Adrenal gland (tissue), 12 donors: ENCODE results near the gene PBX1. TPM values are rescaled to one million over a fixed set of nuclear protein-coding genes. Genes with fewer than 3 reads are reported as not detected.
A peak's percentile ranks its signal among the peaks of the same experiment; 100 is the strongest.

ENCODE experiments used
- DNase-seq, 7 donors: peaks; one replicate each; pipeline ENCODE4 v3.0.0-alpha.2; 2019 to 2020
- H3K27ac ChIP-seq, 5 donors: fragments of 200-600 bp; sonication (generic) in 4 of 5; 1 replicate in 3 of 5; 2 replicates in 2 of 5; pipeline versions ENCODE4 v1.5.1 to v1.8.0; 2016 to 2020; ENCODE audit warnings: mild to moderate bottlenecking in 1 of 5
- H3K27me3 ChIP-seq: fragments of 200-600 bp; 2 replicates; pipeline ENCODE4 v1.8.0; 2021
- H3K36me3 ChIP-seq, 2 donors: fragments of 200-600 bp; replicated peaks in 1 of 2; 1 replicate in 1 of 2; 2 replicates in 1 of 2; pipeline versions ENCODE4 v1.5.1 to v1.8.0; 2018 to 2022
- H3K4me1 ChIP-seq, 2 donors: fragments of 200-600 bp; replicated peaks in 1 of 2; 1 replicate in 1 of 2; 2 replicates in 1 of 2; pipeline versions ENCODE4 v1.5.1 to v1.8.0; 2018 to 2021
- H3K4me3 ChIP-seq, 4 donors: fragments of 200-600 bp; sonication (generic) in 3 of 4; one replicate each; pipeline ENCODE4 v1.5.1; 2016 to 2018
- H3K9me3 ChIP-seq, 3 donors: fragments of 200-600 bp; sonication (generic) in 1 of 3; replicated peaks in 1 of 3; 1 replicate in 2 of 3; 2 replicates in 1 of 3; pipeline versions ENCODE4 v1.5.1 to v1.8.0; 2016 to 2021
- CTCF ChIP-seq, 6 experiments: fragments of 450-650 bp in 4 of 6; fragments of 200-600 bp in 2 of 6; sonication (generic) in 1 of 6; IDR thresholded peaks; 1 replicate in 5 of 6; 2 replicates in 1 of 6; pipeline versions ENCODE4 v1.5.1 to v1.8.0; 2016 to 2021; ENCODE audit warnings: antibody characterized with exemption in 6 of 6, mild to moderate bottlenecking in 2 of 6, moderate library complexity in 1 of 6
- POLR2A ChIP-seq, 2 donors: fragments of 450-650 bp; IDR thresholded peaks; one replicate each; pipeline ENCODE4 v1.6.1; 2017; ENCODE audit warnings: antibody characterized with exemption in 2 of 2, mild to moderate bottlenecking in 2 of 2, moderate library complexity in 1 of 2
- WGBS, 4 donors: extraction: QIAGEN DNeasy Blood & Tissue Kit in 2 of 4; methylation state at CpG; one replicate each; pipeline versions ENCODE4 v1.1.5 to v1.1.7; 2013 to 2017; 5-methylcytosine and 5-hydroxymethylcytosine counted together
- intact Hi-C, 2 donors: fragments of 100-400 bp; cut with DNase I; formaldehyde crosslinking; loops; one replicate each; pipeline versions ENCODE4 v1.14.1 to v1.15.0; 2022 to 2023
- polyA plus RNA-seq, 3 donors: library from polyadenylated mRNA; stranded (reverse); fragments of 200-250 nt in 2 of 3; fragments of 350-450 nt in 1 of 3; fragmentation: Illumina TruSeq in 1 of 3; extraction: RNeasy Lipid Tissue Mini Kit (QIAGEN cat#74804) in 1 of 3; gene quantifications; one replicate each; pipeline ENCODE4 v1.2.3, GENCODE V29; 2013 to 2014
- total RNA-seq, 9 donors: library from RNA; depleted of rRNA in 4 of 9; stranded (reverse); fragments of >200 nt in 4 of 9; fragments of 120-200 nt in 1 of 9; fragmentation: NEBNext Ultra II Directional in 1 of 9; extraction: Animal tissue kit (Norgen Biotek cat#: 25700) in 1 of 9; gene quantifications; one replicate each; pipeline versions ENCODE4 v1.1.0 to v1.2.4, GENCODE V29; 2013 to 2023
- donor health status: healthy with polysubstance abuse.
- donor health status: Bipolar disorder and iron deficiency.
- donor health status: DM: yes; HTN: yes; CAD: no.
- donor health status: DM: no; HTN: no; CAD: no.
- donor health status: DM: no; HTN: no; CAD: no.
- donor health status: DM: yes; HTN: yes; CAD: no.

PBX1 gene
- total and polyA plus RNA-seq, 12 donors, result 13.0 to 294 (median 99.3) TPM

- no peak overlapping the region for H3K4me3 ChIP-seq
- no peaks in the 10 kb centered on the region for H3K36me3 ChIP-seq
- intact Hi-C loops, result no loop called here
- no peaks in the 10 kb centered on the region for H3K9me3 ChIP-seq
- peak overlapping the region in 2 of 5 donors; percentile 42 to 65 for H3K27ac ChIP-seq
- no peaks in the 10 kb centered on the region for H3K27me3 ChIP-seq
- no peak for TF ChIP-seq CTCF (IDR thresholded peaks at IDR 0.05)
- no peak for TF ChIP-seq POLR2A (IDR thresholded peaks at IDR 0.05)
- WGBS, 4 donors, result 93 to 95% (median 94%) methylated on average over 6 of the region's 6 CpGs
- peaks cover 5 to 32% of the 10 kb centered on the region in 2 donors for H3K4me1 ChIP-seq
- DNase-seq, result no peak
Measured at GRCh38 chr1:164759144-164759920, 200.3 kb downstream of the PBX1 start.

- Histone ChIP-seq H3K27ac (peak overlapping the region in 3 of 5 donors; percentile 36 to 65 (median 42)), H3K4me3 (no peak overlapping the region), H3K9me3 (no peaks in the 10 kb centered on the region), H3K27me3 (no peaks in the 10 kb centered on the region), H3K4me1 (peaks cover 3 to 32% of the 10 kb centered on the region in 2 donors), H3K36me3 (no peaks in the 10 kb centered on the region)
- no peak for DNase-seq
- 81 to 89% (median 82%) methylated on average over 7 of the region's 7 CpGs for WGBS, 4 donors
- intact Hi-C loops, result no loop called here
- TF ChIP-seq CTCF (IDR thresholded peaks at IDR 0.05) (no peak), POLR2A (IDR thresholded peaks at IDR 0.05) (no peak)
Measured at GRCh38 chr1:164759979-164760469, 201.0 kb downstream of the PBX1 start.

GRCh38 chr1:164760569-164760968, 201.6 kb downstream of the PBX1 start:
- Histone ChIP-seq H3K9me3 (no peaks in the 10 kb centered on the region), H3K27me3 (no peaks in the 10 kb centered on the region), H3K27ac (peak overlapping the region in 3 of 5 donors; percentile 8 to 36 (median 18)), H3K4me3 (no peak overlapping the region), H3K36me3 (no peaks in the 10 kb centered on the region), H3K4me1 (peaks cover 3 to 32% of the 10 kb centered on the region in 2 donors)
- TF ChIP-seq CTCF (IDR thresholded peaks at IDR 0.05) (no peak), POLR2A (IDR thresholded peaks at IDR 0.05) (no peak)
- no peak for DNase-seq
- WGBS, 4 donors, result 46 to 64% (median 62%) methylated on average over 5 of the region's 5 CpGs
- intact Hi-C loops, result no loop called here

- no peak for DNase-seq
- H3K9me3 ChIP-seq, result no peaks in the 10 kb centered on the region
- no peaks in the 10 kb centered on the region for H3K27me3 ChIP-seq
- TF ChIP-seq POLR2A (IDR thresholded peaks at IDR 0.05) (no peak), CTCF (IDR thresholded peaks at IDR 0.05) (no peak)
- intact Hi-C loops, result no loop called here
- H3K27ac ChIP-seq, result peak overlapping the region in 1 of 5 donors; percentile 8
- peaks cover 3 to 32% of the 10 kb centered on the region in 2 donors for H3K4me1 ChIP-seq
- no peaks in the 10 kb centered on the region for H3K36me3 ChIP-seq
- no peak overlapping the region for H3K4me3 ChIP-seq
Measured at GRCh38 chr1:164761009-164761408, 202.0 kb downstream of the PBX1 start.
